ENCODE results near the gene UPB1.

The UPB1 gene

GRCh38 chr22:24566899-24567511, 71.9 kb downstream of the UPB1 start:
- no peak for DNase-seq

- no peak for DNase-seq
Measured at GRCh38 chr22:24567668-24568067, 72.5 kb downstream of the UPB1 start.

- no peak for DNase-seq
Measured at GRCh38 chr22:24571266-24571665, 76.1 kb downstream of the UPB1 start.

GRCh38 chr22:24576778-24577177, 81.6 kb downstream of the UPB1 start:
- DNase-seq = no peak
